D721Med (cell line): Measurements from ENCODE around the gene SNX14.
"Not testable (repeated sequence)": the region's sequence is repeated elsewhere in the genome, so short reads cannot be mapped to it uniquely, and the experiment has no call there.

Experiments used
- DNase-seq: peaks from one replicate; pipeline ENCODE4 v3.0.0; 2011; ENCODE audit warnings: low spot score; ENCODE audit not compliant: insufficient read length
- FAIRE-seq: peaks from 2 replicates; lab custom pipeline; 2011; peaks lifted over from hg19 to GRCh38; lab: Jason Lieb, UNC
- TF ChIP-seq, protein P1 (sequence below): IDR thresholded peaks from 2 replicates; pipeline ENCODE4 v1.5.1; 2012; ENCODE audit warnings: mild to moderate bottlenecking, control low read depth; ENCODE audit not compliant: insufficient read depth; ENCODE audit errors: missing control alignments

Gene SNX14

DNA sequence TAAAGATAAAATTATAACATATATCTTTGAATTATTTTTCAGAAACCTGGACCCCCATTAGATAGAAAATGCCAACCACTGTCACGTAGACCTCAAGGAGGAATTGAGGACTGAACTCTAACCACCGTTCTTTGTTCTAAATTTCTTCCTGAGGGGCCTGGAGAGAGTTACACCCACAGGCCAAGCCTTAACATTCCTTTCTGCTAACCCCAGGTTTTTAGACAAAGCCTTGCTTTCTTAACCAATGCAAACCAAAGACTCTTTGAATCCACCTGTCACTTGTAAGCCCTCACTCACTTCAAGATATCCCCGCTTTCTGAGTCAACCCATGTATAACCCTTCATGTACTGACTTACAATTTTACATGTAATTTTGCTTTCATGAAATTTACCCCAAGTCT lies 41.0 kb downstream of the SNX14 start:
- DNase-seq (no peak), FAIRE-seq (no peak)
- TF ChIP-seq, protein P1, sequence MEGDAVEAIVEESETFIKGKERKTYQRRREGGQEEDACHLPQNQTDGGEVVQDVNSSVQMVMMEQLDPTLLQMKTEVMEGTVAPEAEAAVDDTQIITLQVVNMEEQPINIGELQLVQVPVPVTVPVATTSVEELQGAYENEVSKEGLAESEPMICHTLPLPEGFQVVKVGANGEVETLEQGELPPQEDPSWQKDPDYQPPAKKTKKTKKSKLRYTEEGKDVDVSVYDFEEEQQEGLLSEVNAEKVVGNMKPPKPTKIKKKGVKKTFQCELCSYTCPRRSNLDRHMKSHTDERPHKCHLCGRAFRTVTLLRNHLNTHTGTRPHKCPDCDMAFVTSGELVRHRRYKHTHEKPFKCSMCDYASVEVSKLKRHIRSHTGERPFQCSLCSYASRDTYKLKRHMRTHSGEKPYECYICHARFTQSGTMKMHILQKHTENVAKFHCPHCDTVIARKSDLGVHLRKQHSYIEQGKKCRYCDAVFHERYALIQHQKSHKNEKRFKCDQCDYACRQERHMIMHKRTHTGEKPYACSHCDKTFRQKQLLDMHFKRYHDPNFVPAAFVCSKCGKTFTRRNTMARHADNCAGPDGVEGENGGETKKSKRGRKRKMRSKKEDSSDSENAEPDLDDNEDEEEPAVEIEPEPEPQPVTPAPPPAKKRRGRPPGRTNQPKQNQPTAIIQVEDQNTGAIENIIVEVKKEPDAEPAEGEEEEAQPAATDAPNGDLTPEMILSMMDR = no peak

DNA sequence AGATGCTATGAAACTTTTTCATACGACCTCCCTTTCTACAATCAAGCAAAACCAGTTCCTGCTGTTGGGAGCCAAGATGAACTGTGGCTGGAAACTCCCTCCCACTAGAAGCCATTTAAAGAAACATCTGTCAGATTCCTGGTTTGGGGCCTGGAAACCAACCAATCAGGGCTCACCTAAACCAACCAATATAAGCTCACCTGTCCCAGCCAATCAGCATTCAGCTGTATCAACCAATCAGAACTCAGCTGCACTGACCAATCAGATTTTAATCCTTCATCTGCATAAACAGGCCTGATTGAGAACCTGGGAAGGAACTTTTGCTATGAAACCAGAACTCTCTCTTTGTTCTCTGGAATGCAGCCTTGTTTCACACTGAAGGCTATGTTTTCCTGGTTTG lies 42.4 kb downstream of the SNX14 start:
- FAIRE-seq (no peak), DNase-seq (no peak)

DNA sequence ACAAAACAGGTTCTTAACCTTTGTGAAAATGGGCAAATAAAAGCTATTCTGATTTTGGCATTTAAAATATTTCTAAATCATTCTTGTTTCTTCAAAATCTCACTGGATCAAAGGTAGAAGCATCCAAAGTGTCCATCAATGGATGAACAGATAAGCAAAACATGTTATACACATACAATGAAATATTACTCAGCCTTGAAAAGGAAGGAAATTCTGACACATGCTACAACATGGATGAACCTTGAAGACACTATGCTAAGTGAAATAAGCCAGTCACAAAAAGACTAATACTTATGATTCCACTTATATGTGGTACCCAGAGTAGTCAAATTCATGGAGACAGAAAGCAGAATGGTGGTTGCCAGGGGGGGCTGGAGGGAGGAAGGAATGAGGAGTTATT lies 45.9 kb downstream of the SNX14 start:
- TF ChIP-seq, protein P1 = no peak
- FAIRE-seq (no peak), DNase-seq (no peak)

More for the DNA sequence above, 42.4 kb downstream of the SNX14 start:
- TF ChIP-seq, protein P1 = no peak

DNA sequence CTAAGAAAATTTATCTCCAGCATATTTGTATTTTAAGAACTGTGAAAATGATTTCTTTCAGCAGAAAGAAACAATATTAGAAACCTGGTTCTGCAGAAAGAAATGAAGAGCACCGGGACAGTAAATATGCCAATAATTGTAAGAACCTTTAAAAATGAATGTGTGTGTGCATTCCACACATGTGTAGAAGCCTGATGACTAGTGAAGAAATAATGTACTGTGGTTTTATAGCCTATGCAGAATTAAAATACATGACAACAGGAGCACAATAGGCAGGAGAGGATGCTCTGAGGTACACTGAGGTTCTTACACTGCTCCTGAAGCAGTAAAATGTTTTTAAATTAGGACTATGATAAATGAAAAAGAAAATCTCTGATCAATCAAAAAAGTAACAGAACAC lies 48.9 kb downstream of the SNX14 start:
- DNase-seq (no peak), FAIRE-seq (no peak)
- TF ChIP-seq, protein P1 = no peak

DNA sequence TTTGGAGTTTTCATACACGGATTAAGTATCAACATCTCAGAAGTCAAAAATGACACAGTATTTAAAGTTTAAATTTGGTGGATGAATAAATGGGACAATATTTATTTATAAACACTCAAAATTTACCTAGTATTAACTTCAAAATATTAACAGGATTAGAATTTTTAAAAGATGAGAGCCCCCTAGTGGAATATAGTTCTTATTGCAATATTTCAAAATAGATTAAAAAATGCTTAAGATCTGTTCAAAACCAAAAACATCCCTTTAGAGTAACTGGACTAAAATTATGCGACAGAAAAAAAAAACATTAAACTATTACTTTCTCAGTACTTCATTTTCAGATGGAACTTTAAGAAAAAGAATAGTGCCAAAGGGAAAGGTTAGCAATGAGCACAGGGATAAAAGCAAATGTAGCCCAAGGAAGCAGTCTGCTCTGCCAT lies 56.6 kb downstream of the SNX14 start:
- FAIRE-seq (no peak), DNase-seq (no peak)
- TF ChIP-seq, protein P1 = peak; percentile 42

DNA sequence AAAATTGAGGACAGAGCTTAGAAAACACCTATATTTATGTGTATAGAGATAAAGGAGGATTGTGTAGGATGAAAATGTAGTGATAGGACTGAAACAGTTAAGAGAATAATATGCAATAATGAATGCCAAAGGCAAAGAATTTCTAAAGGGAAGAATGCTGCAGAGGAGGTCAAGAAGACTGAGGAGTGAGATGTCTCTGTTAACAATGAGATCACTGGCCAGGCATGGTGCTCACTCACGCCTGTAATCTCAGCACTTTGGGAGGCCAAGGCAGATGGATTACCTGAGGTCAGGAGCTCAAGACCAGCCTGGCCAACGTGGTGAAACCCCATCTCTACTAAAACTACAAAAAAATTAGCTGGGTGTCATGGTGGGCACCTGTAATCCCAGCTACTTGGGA lies 69.4 kb downstream of the SNX14 start:
- not testable (repeated sequence) for DNase-seq, FAIRE-seq

DNA sequence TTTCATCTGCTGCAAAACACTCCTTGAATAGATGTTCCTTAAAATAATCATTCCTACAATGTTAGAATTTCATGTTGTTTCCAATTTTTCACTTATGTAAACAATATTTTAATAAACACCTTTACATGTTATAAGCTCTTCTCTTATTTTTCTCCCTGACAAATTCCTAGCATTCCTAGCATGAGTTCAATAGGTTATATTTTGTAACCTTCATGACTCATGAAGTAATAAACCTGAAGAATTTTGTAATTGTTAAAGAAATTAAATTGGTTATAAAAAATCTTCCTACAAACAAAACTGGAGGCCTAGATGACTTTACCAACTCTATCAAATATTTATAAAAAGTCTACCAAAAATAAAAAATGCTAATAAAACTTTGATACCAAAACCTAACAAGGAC lies 77.5 kb downstream of the SNX14 start:
- no peak for DNase-seq
- TF ChIP-seq, protein P1 = no peak
- FAIRE-seq = no peak
